Measurements from ENCODE around the gene MSH5. TPM values are rescaled to one million over a fixed set of nuclear protein-coding genes. Genes with fewer than 3 reads are reported as not detected.
A peak's percentile ranks its signal among the peaks of the same experiment; 100 is the strongest.

Gene MSH5
- total RNA-seq, 2 donors from 2014 or later = 35.7 to 57.2 TPM

GRCh38 chr6:31691564-31692108 lies 48.2 kb upstream of the MSH5 start:
- Mint-ChIP-seq H3K4me3 (no peak overlapping the region), H3K27me3 (ENCODE audit: insufficient read depth) (no peaks in the 10 kb centered on the region), H3K9me3 (no peaks in the 10 kb centered on the region), H3K36me3 (ENCODE audit: low read depth) (peaks cover 68% of the 10 kb centered on the region), H3K27ac (peak overlapping the region; percentile 55), H3K4me1 (peaks cover 15% of the 10 kb centered on the region)
- no peak for DNase-seq
- WGBS, 2 experiments (ENCODE audit: insufficient coverage in 1 of 2, insufficient read length in 1 of 2) = 97 to 100% methylated on average over 4 to 12 of the region's 12 CpGs
- Histone ChIP-seq H3K36me3 (ENCODE audit: control insufficient read depth, insufficient read depth, low read length) (peaks cover 74% of the 10 kb centered on the region), H3K4me1 (ENCODE audit: control insufficient read depth, insufficient read depth, low read length) (peaks cover 13% of the 10 kb centered on the region), H3K27ac (ENCODE audit: low read depth, low read length) (no peak overlapping the region), H3K4me3 (ENCODE audit: low read length) (no peak overlapping the region), H3K27me3 (ENCODE audit: control insufficient read depth, insufficient read depth, low read length, poor library complexity, severe bottlenecking) (no peaks in the 10 kb centered on the region), H3K9ac (ENCODE audit: extremely low read depth, low read length, poor library complexity, severe bottlenecking) (no peak overlapping the region), H3K9me3 (ENCODE audit: control insufficient read depth, low read length) (no peaks in the 10 kb centered on the region)
- TF ChIP-seq CTCF (conservative IDR thresholded peaks at IDR 0.05) = no peak

GRCh38 chr6:31692353-31692752 lies 47.5 kb upstream of the MSH5 start:
- no peaks in the 10 kb centered on the region for H3K9me3 Mint-ChIP-seq
- no peaks in the 10 kb centered on the region for H3K27me3 ChIP-seq (ENCODE audit: control insufficient read depth, insufficient read depth, low read length, poor library complexity, severe bottlenecking)
- H3K36me3 Mint-ChIP-seq (ENCODE audit: low read depth) = peaks cover 69% of the 10 kb centered on the region
- H3K4me3 ChIP-seq (ENCODE audit: low read length) = no peak overlapping the region
- peaks cover 15% of the 10 kb centered on the region for H3K4me1 Mint-ChIP-seq
- peaks cover 13% of the 10 kb centered on the region for H3K4me1 ChIP-seq (ENCODE audit: control insufficient read depth, insufficient read depth, low read length)
- no peak for DNase-seq
- H3K27ac Mint-ChIP-seq = no peak overlapping the region
- peaks cover 70% of the 10 kb centered on the region for H3K36me3 ChIP-seq (ENCODE audit: control insufficient read depth, insufficient read depth, low read length)
- H3K27ac ChIP-seq (ENCODE audit: low read depth, low read length) = no peak overlapping the region
- H3K9ac ChIP-seq (ENCODE audit: extremely low read depth, low read length, poor library complexity, severe bottlenecking) = no peak overlapping the region
- 95 to 98% methylated on average over 3 to 4 of the region's 4 CpGs for WGBS, 2 experiments (ENCODE audit: insufficient coverage in 1 of 2, insufficient read length in 1 of 2)
- H3K9me3 ChIP-seq (ENCODE audit: control insufficient read depth, low read length) = no peaks in the 10 kb centered on the region
- no peak overlapping the region for H3K4me3 Mint-ChIP-seq
- TF ChIP-seq CTCF (conservative IDR thresholded peaks at IDR 0.05) = no peak
- H3K27me3 Mint-ChIP-seq (ENCODE audit: insufficient read depth) = no peaks in the 10 kb centered on the region

- H3K4me1 Mint-ChIP-seq = peaks cover 12% of the 10 kb centered on the region
- H3K36me3 Mint-ChIP-seq (ENCODE audit: low read depth) = peaks cover 69% of the 10 kb centered on the region
- no peak overlapping the region for H3K4me3 Mint-ChIP-seq
- no peak overlapping the region for H3K27ac Mint-ChIP-seq
- Histone ChIP-seq H3K9me3 (ENCODE audit: control insufficient read depth, low read length) (no peaks in the 10 kb centered on the region), H3K4me1 (ENCODE audit: control insufficient read depth, insufficient read depth, low read length) (peaks cover 13% of the 10 kb centered on the region), H3K9ac (ENCODE audit: extremely low read depth, low read length, poor library complexity, severe bottlenecking) (no peak overlapping the region), H3K36me3 (ENCODE audit: control insufficient read depth, insufficient read depth, low read length) (peaks cover 68% of the 10 kb centered on the region), H3K4me3 (ENCODE audit: low read length) (no peak overlapping the region), H3K27ac (ENCODE audit: low read depth, low read length) (no peak overlapping the region), H3K27me3 (ENCODE audit: control insufficient read depth, insufficient read depth, low read length, poor library complexity, severe bottlenecking) (no peaks in the 10 kb centered on the region)
- no peak for TF ChIP-seq CTCF (conservative IDR thresholded peaks at IDR 0.05)
- DNase-seq = no peak
- WGBS, 2 experiments (ENCODE audit: insufficient coverage in 1 of 2, insufficient read length in 1 of 2) = 92 to 96% methylated on average over 7 to 9 of the region's 9 CpGs
- H3K9me3 Mint-ChIP-seq = no peaks in the 10 kb centered on the region
- no peaks in the 10 kb centered on the region for H3K27me3 Mint-ChIP-seq (ENCODE audit: insufficient read depth)
These were observed 46.9 kb upstream of the MSH5 start for GRCh38 chr6:31692886-31693285.

Data from endodermal cell (in vitro differentiated cells).